K562 (cell line): Measurements from ENCODE around the gene MLYCD.

Experiments
- CEBPB ChIP-seq: fragments of 450-650 bp; IDR thresholded peaks from 2 replicates; pipeline ENCODE4 v1.6.1; 2016; ENCODE audit warnings: missing genetic modification characterization, missing compliant biosample characterization
- CTCF ChIP-seq, 3 experiments: IDR thresholded peaks in 2 of 3; conservative IDR thresholded peaks in 1 of 3; 2 replicates each; pipeline ENCODE4 v1.5.1; 2011 to 2012; ENCODE audit warnings: low read length in 3 of 3, mild to moderate bottlenecking in 3 of 3, control low read depth in 2 of 3, improper control_type of control experiment in 1 of 3, inconsistent platforms in 1 of 3, low read depth in 1 of 3, mixed read lengths in 1 of 3, moderate library complexity in 1 of 3; ENCODE audit not compliant: insufficient read depth in 2 of 3
- TAF1 ChIP-seq: IDR thresholded peaks from 2 replicates; pipeline ENCODE4 v1.6.1; 2011; ENCODE audit warnings: mild to moderate bottlenecking, low read length, moderate library complexity; ENCODE audit not compliant: insufficient read depth, control insufficient read depth, severe bottlenecking; ENCODE audit errors: extremely low read depth

GRCh38 chr16:83851473-83851872 is 47.4 kb upstream of the MLYCD start:
- TF ChIP-seq CTCF (IDR thresholded peaks at IDR 0.05 in 2 of 3, conservative IDR thresholded peaks at IDR 0.05 in 1 of 3; ENCODE audit: insufficient read depth in 2 of 3, low read depth in 1 of 3, low read length in 3 of 3), result no peak
- TF ChIP-seq CEBPB, result no peak
- no peak for TF ChIP-seq TAF1
